K562 (cell line): Measurements from ENCODE around the gene PPARGC1A. TPM values are rescaled to one million over a fixed set of nuclear protein-coding genes. Genes with fewer than 3 reads are reported as not detected.

Experiments
- ATAC-seq: fragments of 200-7000 bp; cut with Tn5 transposase; 3 replicates; pipeline ENCODE4 v1.9.1; 2020; ENCODE audit warnings: moderate library complexity
- BruUV-seq: library from RNA; stranded (reverse); fragments of 400-500 nt; replicated peaks from 2 replicates; lab custom pipeline; 2021; lab: Mats Ljungman, UMichigan
- CTCF ChIA-PET: fragments of 300-600 bp; formaldehyde crosslinking; extraction: SDS; loops from one replicate; lab custom pipeline; 2021; ENCODE audit warnings: low intra/inter-chr PET ratio; lab: Yijun Ruan, JAX
- POLR2A ChIA-PET: fragments of 300-600, 350-650 bp; sonication (Branson Sonifier 250); formaldehyde crosslinking; extraction: SDS; loops from one replicate; lab custom pipeline; 2021; ENCODE audit warnings: antibody characterized with exemption, inconsistent platforms; lab: Yijun Ruan, JAX
- DNase-seq, 4 experiments: peaks; one replicate each; pipeline versions ENCODE4 v3.0.0 to v3.0.0-alpha.2; 2011 to 2018; ENCODE audit warnings: low spot score in 3 of 4, mixed read lengths in 3 of 4; ENCODE audit errors: extremely low read depth in 1 of 4
- FAIRE-seq: peaks from 2 replicates; lab custom pipeline; 2011; peaks lifted over from hg19 to GRCh38; lab: Jason Lieb, UNC
- H2AFZ ChIP-seq: 2 replicates; pipeline ENCODE4 v1.6.0; 2011; ENCODE audit warnings: low read depth, low read length, control low read depth, inconsistent platforms
- H3K27ac ChIP-seq: fragments of 200-600 bp; 3 replicates; pipeline ENCODE4 v1.8.0; 2011; ENCODE audit warnings: low read depth, mild to moderate bottlenecking, control low read depth, inconsistent platforms, low read length, moderate library complexity, mixed read lengths; ENCODE audit errors: extremely low read depth
- H3K27me3 ChIP-seq, 2 experiments: fragments of 300-600 bp in 1 of 2; 2 replicates in 1 of 2; 3 replicates in 1 of 2; pipeline versions ENCODE4 v1.6.0 to v1.8.0; 2011; ENCODE audit warnings: inconsistent platforms in 2 of 2, low read length in 2 of 2, mild to moderate bottlenecking in 1 of 2, mixed read lengths in 1 of 2, moderate library complexity in 1 of 2; ENCODE audit not compliant: control insufficient read depth in 2 of 2, insufficient read depth in 2 of 2
- H3K36me3 ChIP-seq: fragments of 300-600 bp; 3 replicates; pipeline ENCODE4 v1.8.0; 2011; ENCODE audit warnings: mild to moderate bottlenecking, low read length, inconsistent platforms; ENCODE audit not compliant: control insufficient read depth, insufficient read depth
- H3K4me1 ChIP-seq, 2 experiments: fragments of 200-600 bp in 1 of 2; replicated peaks in 1 of 2; 2 replicates in 1 of 2; 3 replicates in 1 of 2; pipeline versions ENCODE4 v1.5.1 to v1.8.0; 2011; ENCODE audit warnings: inconsistent platforms in 2 of 2, low read length in 2 of 2, mild to moderate bottlenecking in 1 of 2, mixed read lengths in 1 of 2, moderate library complexity in 1 of 2; ENCODE audit not compliant: control insufficient read depth in 2 of 2, insufficient read depth in 2 of 2
- H3K4me2 ChIP-seq: 2 replicates; pipeline ENCODE4 v1.6.1; 2011; ENCODE audit warnings: low read length, control low read depth, inconsistent platforms, mixed read lengths; ENCODE audit not compliant: insufficient read depth
- H3K4me3 ChIP-seq: fragments of 200-600 bp; sonication (generic), shearing (Covaris generic); 2 replicates; pipeline ENCODE4 v1.5.1; 2016; ENCODE audit warnings: control low read depth, inconsistent platforms
- H3K79me2 ChIP-seq: fragments of 200-600 bp; 3 replicates; pipeline ENCODE4 v1.8.0; 2011; ENCODE audit warnings: low read length, inconsistent platforms; ENCODE audit not compliant: control insufficient read depth, insufficient read depth
- H3K9ac ChIP-seq, 2 experiments: 2 replicates each; pipeline versions ENCODE4 v1.6.0 to v1.6.1; 2011; ENCODE audit warnings: low read depth in 2 of 2, low read length in 2 of 2, control low read depth in 1 of 2, inconsistent platforms in 1 of 2, mild to moderate bottlenecking in 1 of 2, mixed read lengths in 1 of 2; ENCODE audit not compliant: insufficient read depth in 1 of 2
- H3K9me1 ChIP-seq: one replicate; pipeline ENCODE4 v1.6.0; 2011; ENCODE audit warnings: inconsistent platforms, mild to moderate bottlenecking, low read length, moderate library complexity; ENCODE audit not compliant: control insufficient read depth, insufficient read depth
- H3K9me3 ChIP-seq: replicated peaks from 2 replicates; pipeline ENCODE4 v1.5.1; 2011; ENCODE audit warnings: low read depth, low read length, inconsistent platforms; ENCODE audit not compliant: control insufficient read depth, insufficient read depth
- H4K20me1 ChIP-seq: replicated peaks from 2 replicates; pipeline ENCODE4 v1.6.1; 2011; ENCODE audit warnings: low read length, inconsistent platforms, mixed read lengths; ENCODE audit not compliant: control insufficient read depth, insufficient read depth
- ATF4 ChIP-seq: fragments of 450-650 bp; formaldehyde crosslinking; IDR thresholded peaks from 2 replicates; pipeline ENCODE4 v1.4.0; 2022; ENCODE audit warnings: mild to moderate bottlenecking, moderate library complexity
- CTCFL ChIP-seq: IDR thresholded peaks from 2 replicates; pipeline ENCODE4 v1.6.1; 2011; ENCODE audit warnings: borderline replicate concordance, low read depth, mild to moderate bottlenecking, moderate library complexity, low read length; ENCODE audit not compliant: insufficient read depth, poor library complexity, severe bottlenecking
- ELF4 ChIP-seq: fragments of 450-650 bp; formaldehyde crosslinking; IDR thresholded peaks from 2 replicates; pipeline ENCODE4 v1.4.0; 2022; ENCODE audit warnings: missing genetic modification characterization
- GTF2E2 ChIP-seq: fragments of 200-800 bp; sonication (Bioruptor generic); IDR thresholded peaks from 2 replicates; pipeline ENCODE4 v1.6.1; 2016; ENCODE audit warnings: missing genetic modification characterization, missing compliant biosample characterization
- NR1H2 ChIP-seq: sonication (generic); formaldehyde crosslinking; IDR thresholded peaks from 2 replicates; pipeline ENCODE4 v1.4.0; 2020; ENCODE audit warnings: mild to moderate bottlenecking, missing genetic modification reagents
- NUFIP1 ChIP-seq: fragments of 450-650 bp; IDR thresholded peaks from 2 replicates; pipeline ENCODE4 v1.6.1; 2018; ENCODE audit not compliant: partially characterized antibody
- SRSF9 ChIP-seq: fragments of 200-400 bp; formaldehyde crosslinking; IDR thresholded peaks from 2 replicates; pipeline ENCODE4 v1.6.1; 2017; ENCODE audit warnings: low read depth, low read length, borderline replicate concordance
- STAT6 ChIP-seq: sonication (generic); formaldehyde crosslinking; IDR thresholded peaks from 2 replicates; pipeline ENCODE4 v1.8.1; 2023; ENCODE audit warnings: mild to moderate bottlenecking, missing genetic modification reagents
- WGBS: fragments of 100-300 bp; shearing (Covaris generic); methylation state at CpG from one replicate; pipeline ENCODE4 v1.1.6; 2016; ENCODE audit warnings: low coverage, mixed read lengths; ENCODE audit not compliant: insufficient coverage; ENCODE audit errors: missing lambda C conversion rate; 5-methylcytosine and 5-hydroxymethylcytosine counted together
- in situ Hi-C: fragments of 300-500 bp; cut with MboI; formaldehyde crosslinking; loops from 4 replicates; pipeline ENCODE4 v1.15.0; 2018; ENCODE audit warnings: inconsistent platforms, mixed read lengths
- intact Hi-C: fragments of 100-400 bp; cut with micrococcal nuclease; formaldehyde crosslinking; loops from 2 replicates; pipeline ENCODE4 v1.14.2; 2022
- polyA plus RNA-seq, 8 experiments: library from polyadenylated mRNA; depleted of rRNA in 4 of 8; stranded (reverse) in 5 of 8; unstranded in 3 of 8; fragments of >200 nt; fragmentation: Nextera tagmentation in 2 of 8; fragmentation: Illumina TruSeq in 1 of 8; extraction: Ambion mirVana in 2 of 8; extraction: Trizol in 1 of 8; gene quantifications; 2 replicates each; pipeline versions ENCODE4 v1.2.1 to v1.2.3, GENCODE V29; 2011 to 2014; ENCODE audit warnings: inconsistent platforms in 1 of 8, missing spikeins in 1 of 8
- total RNA-seq, 7 experiments: library from RNA; depleted of rRNA in 6 of 7; stranded (reverse); fragments of >200 nt in 6 of 7; fragmentation: Illumina TruSeq in 2 of 7; extraction: Trizol in 2 of 7; gene quantifications; 2 replicates each; pipeline versions ENCODE4 v1.2.1 to v1.2.3, GENCODE V29; 2011 to 2021; ENCODE audit warnings: low replicate concordance in 1 of 7

PPARGC1A gene
- total and polyA plus RNA-seq, 9 of the 15 experiments (the other 6 are each of a cell fraction or from before 2014, with no cell fraction given), result 0.02 TPM; not detected in 8

GRCh38 chr4:23759066-23759465, 130.8 kb downstream of the PPARGC1A start:
- Histone ChIP-seq H3K4me3 (no peak overlapping the region), H3K4me2 (no peak overlapping the region), H3K79me2 (no peaks in the 10 kb centered on the region), H3K27ac (no peak overlapping the region), H3K36me3 (no peaks in the 10 kb centered on the region), H3K9ac (no peak overlapping the region), H3K9me3 (no peaks in the 10 kb centered on the region), H4K20me1 (no peaks in the 10 kb centered on the region)
- WGBS, result 0% methylated on average over 2 of the region's 2 CpGs
- intact Hi-C loops (no loop called here), in situ Hi-C loops (no loop called here)
- DNase-seq, result no peak
- ChIA-PET CTCF (no interaction called here), POLR2A (no interaction called here)
- TF ChIP-seq SRSF9, result no peak
- no peak for TF ChIP-seq CTCFL
- no peak for TF ChIP-seq NUFIP1
- TF ChIP-seq ELF4 (CRISPR knock-in tag), result no peak
- TF ChIP-seq STAT6 (CRISPR knock-in tag), result no peak
- TF ChIP-seq ATF4, result no peak
- TF ChIP-seq NR1H2, result no peak
- TF ChIP-seq GTF2E2, result no peak
- TF ChIP-seq, all 486 proteins: peak for 0
- FAIRE-seq, result no peak
- Histone ChIP-seq H3K4me1 (no peaks in the 10 kb centered on the region), H2AFZ (no peak overlapping the region), H3K9me1 (no peaks in the 10 kb centered on the region), H3K27me3 (no peaks in the 10 kb centered on the region)
- no TSS peak for BruUV-seq
- no peak for ATAC-seq
